Posterior cingulate gyrus (tissue), 11 donors: ENCODE data around the gene CFAP58.

Experiments used
- DNase-seq, 10 donors: peaks; one replicate each; pipeline versions ENCODE4 v3.0.0 to v3.0.0-alpha.2; 2020 to 2021; ENCODE audit warnings: mixed read lengths in 3 of 10
- intact Hi-C: fragments of 100-400 bp; cut with DNase I; formaldehyde crosslinking; loops from one replicate; pipeline ENCODE4 v1.15.1; 2023

CFAP58 gene

DNA sequence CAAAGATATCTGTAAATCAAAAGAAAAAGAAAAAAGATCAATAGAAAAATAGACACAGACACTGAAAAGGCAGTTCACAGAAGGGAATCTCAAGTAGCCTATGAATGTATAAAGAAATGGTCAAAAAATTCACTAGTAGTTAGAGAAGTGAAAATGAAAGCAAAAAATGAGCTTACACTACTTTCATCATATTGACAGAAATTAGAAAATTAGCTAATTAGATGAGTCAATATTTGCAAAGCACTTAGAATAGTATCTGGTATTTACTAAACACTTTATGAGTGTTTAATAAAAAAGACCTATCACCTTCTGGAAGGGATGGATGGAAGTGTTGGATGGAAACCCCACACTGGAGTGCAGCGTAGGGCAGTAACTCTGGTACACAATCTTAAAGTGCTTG, 1.7 kb upstream of the CFAP58 start:
- no peak for DNase-seq
- intact Hi-C loops = no loop called here

DNA sequence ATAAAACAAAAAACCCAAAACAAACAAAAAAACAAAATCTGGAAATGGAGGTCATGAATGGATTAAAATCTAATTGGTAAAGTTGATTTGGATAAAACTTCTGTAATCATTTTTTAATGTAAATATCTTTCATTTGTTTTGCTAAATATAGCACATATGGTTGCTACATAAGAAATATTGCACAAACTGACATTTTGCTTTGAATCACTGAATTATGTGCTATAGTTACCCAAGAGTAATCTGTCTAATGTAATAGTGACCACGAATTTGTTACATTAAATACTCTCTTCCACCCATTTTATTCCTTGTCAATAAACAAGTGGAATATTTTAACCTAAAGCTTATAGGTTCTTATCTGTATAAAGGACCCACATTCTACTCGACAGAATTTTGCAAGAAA, 6.2 kb downstream of the CFAP58 start:
- intact Hi-C loops = no loop called here
- no peak for DNase-seq

DNA sequence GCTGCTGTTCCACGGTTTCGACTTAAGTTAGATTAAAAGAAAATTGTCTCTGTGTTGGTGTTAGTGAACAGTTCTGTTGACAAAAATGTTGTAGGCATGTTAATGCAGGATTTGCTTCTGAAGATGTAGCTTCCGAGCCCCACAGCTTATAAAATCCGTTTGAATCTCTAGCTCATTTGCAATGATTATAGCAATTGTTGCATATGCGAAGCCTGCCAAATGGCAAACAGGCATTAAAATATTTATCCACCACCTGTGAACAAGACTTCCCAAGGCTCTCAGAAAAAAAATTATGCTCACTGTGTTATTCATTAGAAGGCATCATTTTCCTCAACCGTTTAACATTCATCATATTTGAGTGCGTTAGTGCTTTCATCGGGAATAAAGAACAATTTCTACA, 14.3 kb downstream of the CFAP58 start:
- no peak for DNase-seq
- intact Hi-C loops = no loop called here

DNA sequence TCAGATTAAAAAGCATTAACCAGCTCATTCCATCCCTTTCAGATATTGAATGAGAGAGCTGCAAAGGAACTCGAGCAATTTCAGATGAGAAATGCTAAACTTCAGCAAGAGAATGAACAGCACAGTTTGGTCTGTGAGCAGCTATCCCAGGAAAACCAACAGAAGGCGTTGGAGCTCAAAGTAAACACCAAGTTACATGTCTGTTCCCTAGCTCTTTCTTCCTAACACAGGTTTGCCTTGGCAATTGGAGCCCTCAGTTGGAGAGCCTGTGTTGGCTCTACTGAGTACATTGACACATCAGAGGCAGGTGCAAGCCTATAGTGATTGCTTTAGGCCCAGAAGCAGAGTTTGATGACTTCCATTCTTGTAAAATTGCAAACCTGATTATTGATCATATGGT, 14.7 kb downstream of the CFAP58 start:
- intact Hi-C loops = no loop called here
- DNase-seq = no peak

DNA sequence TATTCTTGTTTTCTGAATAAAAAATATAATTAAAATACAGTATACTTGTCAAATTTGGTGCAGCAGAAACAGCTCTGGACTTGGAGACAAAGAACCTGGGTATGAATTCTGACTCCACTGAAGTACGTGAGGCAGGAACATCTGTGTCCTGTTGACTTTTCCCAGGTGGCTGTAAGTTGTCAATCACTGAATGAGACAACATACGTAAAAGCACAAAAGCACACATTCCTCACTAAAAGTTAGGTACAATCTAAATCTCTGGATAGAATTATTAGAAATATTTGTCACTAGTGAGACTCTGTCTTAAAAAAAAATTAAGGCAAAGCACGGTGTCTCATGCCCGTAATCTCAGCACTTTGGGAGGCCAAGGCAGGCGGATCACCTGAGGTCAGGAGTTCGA, 18.1 kb downstream of the CFAP58 start:
- intact Hi-C loops = no loop called here
- no peak for DNase-seq

DNA sequence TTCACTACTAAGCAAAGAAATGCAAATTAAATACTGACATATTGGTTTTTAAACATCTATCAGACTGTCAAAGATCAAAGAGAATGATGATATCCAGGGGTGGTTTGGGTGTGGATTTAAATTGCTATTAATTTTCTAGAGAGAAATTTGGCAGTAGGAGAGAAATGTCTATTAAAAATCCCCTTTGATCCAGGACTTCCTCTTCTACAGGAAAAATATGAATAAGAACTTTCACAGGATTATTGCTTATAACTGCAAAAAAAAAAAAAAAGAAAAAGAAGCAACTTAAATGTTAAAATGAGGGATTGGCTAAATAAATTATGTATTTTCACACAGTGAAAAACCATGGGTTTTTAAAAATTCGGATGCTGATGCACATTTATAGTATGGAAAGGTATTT, 21.0 kb downstream of the CFAP58 start:
- intact Hi-C loops = no loop called here
- no peak for DNase-seq

DNA sequence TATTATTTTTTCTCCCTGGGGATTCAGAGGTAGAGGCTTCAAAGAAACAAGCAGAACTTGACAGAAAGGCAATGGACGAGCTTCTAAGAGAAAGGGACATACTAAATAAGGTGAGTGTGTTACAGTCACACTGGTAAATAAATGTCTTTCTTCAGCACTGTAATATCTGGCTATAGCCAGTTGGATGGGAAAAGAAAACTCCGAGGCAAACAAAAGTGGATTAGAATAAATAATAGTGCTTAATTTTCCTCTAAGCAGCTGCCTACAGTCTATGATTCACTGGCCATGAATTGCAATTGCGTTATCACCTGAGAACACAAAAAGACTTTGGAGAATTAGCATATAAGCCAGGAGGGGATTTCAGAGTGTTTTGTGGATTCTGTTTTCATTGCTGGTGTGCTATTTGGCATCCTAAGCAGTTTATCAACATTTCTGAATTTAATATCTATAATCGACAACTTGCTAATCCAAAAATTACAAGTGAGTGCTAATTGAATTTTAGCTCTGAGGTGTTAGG, 23.2 kb downstream of the CFAP58 start:
- no peak for DNase-seq
- intact Hi-C loops = no loop called here

DNA sequence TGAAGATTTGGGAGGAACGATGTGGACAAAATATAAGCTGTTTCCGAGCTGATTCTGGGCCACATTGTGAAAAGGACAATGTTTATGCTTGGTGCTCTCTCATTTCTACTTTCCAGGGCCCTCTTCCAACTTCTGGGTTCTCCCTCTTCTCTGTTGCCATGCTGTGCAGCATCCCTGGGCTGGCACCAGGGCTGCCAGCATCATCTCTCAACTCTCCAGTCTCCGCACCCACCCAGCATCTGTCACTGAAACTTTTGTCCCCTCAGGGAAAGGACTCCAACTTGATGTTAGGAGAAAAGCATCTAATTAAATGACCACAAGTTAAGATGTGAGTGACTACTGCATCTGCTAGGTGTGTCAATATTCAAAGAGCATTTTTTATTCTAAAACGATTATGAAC, 26.7 kb downstream of the CFAP58 start:
- intact Hi-C loops = no loop called here
- peak in 4 of 10 donors; percentile 10 to 77 (median 45) for DNase-seq

DNA sequence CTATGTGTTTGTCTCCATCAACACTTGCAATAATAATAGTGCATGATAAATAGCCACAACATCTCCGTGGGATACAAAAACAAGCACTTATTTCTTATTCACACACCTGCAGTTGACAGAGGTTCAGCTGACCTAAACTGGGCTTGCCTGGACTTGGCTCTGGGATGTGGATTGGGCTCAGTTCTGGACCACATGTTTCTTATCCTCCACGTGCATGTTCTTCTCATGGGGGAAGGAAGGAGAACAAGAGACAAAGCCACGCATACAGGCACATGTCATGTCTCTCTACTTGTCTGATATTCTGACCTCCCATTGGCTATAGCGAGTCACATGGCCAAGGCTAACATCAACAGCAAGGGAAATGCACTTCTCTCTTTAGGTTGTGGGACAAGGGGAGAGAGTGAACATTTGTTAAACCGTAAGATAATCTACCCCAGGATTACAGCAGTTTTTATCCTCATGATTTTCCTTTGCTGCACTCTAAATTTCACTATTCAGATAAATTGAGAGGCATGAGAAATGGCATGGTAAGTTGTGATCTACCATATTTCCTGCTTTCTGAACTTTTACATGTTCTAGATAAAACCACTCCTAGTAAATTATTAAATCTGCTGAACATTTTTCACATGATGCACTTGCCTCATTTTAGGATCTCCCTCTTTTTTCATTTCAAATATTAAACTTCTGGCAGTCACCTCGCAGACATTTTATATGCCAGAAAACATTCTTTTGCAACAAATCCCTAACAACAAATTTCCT, 33.7 kb downstream of the CFAP58 start:
- intact Hi-C loops = no loop called here

DNA sequence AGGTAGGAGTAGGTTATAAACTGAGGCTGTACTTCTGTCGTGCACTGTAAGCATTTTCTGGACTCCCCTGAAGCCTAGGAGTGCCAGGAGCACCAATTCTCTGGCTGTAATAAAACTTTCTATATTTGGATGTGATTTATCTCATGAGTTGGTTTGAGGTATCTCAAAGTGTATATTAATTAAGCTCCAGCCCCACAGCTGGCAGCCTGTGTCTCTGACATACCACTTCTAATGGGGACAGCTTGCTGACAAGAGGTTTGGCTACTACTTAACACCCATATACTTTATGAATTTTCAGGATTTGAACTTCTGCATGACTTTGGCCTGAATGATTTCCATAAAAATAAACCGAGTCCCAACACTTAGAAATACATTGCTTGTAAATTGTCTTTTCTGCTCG, 35.2 kb downstream of the CFAP58 start:
- intact Hi-C loops = no loop called here

More for the DNA sequence above, 33.7 kb downstream of the CFAP58 start:
- peak in 1 of 10 donors; percentile 20 for DNase-seq

DNA sequence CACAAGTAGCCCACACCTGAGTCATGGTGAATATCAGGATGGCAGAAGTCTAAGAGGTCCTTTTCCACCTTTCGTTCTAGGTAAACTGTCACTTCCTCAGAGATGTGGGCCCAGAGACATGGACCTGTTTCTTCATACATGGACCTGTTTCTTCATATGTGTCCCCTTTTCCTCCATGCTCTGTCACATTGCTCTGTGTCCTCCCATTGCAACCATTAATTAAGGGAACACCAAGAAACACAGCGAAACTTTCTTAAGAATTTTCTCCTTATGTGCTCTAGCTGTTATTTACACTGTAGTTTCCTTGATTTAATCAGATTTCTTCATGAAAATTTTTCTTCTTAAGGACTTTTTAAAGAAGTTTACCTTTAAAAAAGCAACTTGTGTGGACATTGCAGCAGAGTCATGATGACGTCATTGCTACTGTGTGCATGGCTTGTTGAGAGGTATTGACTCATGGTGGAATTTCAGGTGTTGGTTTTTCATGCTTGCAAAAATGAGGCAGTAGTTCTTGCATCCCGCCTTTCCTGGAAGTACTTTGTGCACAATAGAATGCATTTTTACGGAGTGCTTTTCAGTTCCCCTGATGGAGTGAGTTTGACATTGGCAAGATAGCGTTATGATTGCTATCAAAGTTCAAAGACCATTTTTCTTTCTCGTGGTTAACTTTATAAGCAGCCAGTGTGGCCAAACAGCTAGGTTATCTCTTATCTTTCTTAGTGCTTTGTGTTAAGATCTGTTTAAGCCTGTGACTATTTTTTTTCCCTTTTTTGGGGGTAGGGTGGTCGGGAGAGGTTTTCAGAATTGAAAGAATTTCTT, 37.7 kb downstream of the CFAP58 start:
- intact Hi-C loops = no loop called here
- no peak for DNase-seq

More for the DNA sequence above, 35.2 kb downstream of the CFAP58 start:
- DNase-seq = no peak

DNA sequence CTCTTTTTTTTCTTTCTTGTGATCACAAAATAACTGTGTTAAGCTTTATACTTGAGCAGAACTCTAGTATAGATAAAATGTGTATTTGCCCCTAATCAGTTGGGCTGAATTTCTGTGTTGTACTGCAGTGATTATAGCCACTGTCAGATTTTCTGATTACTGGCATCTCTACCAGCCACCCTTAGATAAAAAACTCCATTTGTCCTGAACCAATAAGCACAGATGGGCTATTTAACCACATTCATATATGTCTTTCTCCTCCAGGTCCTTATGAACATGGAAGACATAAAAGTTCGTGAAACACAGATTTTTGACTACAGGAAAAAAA, 38.3 kb downstream of the CFAP58 start:
- intact Hi-C loops = no loop called here
- DNase-seq = no peak

DNA sequence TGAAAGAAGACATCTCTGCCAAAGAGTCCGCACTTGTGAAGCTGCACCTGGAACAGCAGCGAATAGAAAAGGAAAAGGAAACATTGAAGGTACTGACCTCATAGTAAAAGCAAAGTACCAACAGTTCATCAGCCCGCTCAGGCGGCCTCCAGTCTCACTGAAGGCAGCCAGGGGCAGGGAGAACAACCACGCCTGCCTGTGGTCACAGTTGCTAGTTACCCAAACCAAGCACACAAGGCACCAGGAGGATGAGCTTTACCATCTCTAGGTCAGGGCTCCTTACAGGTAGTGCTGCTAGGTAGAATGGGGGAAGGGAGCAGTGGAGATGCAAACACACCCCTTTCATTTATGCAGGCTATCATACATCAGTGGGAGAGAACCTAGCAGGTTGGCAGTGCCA, 39.8 kb downstream of the CFAP58 start:
- intact Hi-C loops = no loop called here
- DNase-seq = peak in 1 of 10 donors; percentile 28

DNA sequence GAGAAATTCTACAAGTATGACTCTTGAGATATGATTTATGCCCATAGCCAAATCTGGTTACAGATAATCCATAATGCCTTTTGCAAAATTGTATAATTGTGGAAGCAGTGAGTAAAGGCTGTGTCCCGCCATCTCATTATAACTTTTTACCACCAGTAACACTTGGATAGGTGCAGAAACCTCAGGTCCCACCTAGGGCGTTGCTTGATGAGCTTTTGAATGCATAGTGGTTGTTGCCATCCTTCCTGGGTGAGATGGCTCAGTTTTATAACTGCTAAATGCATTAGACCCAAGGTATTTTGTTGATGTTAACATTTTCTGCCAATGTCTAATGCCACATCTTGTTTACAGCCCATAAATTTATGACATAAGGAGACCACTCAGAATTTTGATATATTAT, 42.9 kb downstream of the CFAP58 start:
- no peak for DNase-seq
- intact Hi-C loops = no loop called here

DNA sequence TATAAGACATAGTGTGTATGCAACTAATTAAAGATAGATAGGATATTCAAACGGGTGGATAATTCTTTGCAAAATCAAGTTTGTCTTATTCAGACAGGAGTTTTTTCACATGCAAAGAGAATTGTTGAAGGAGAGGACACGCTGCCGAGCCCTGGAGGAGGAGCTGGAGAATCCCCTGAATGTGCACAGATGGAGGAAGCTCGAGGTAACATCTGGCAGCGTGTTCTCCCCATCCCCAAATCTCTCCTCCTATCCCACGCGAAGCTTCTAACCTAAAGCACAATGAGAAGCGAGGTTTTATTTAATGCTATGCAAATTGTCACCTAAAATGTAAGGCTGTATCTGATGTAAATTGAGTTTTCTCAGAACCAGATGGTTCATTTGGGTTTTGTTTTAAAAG, 50.0 kb downstream of the CFAP58 start:
- DNase-seq = peak in 4 of 10 donors; percentile 10 to 74 (median 37)
- intact Hi-C loops = loop anchor here (10.0 kb wide), 1 partner anchor 1771 kb away; no protein-coding TSS in a partner anchor

DNA sequence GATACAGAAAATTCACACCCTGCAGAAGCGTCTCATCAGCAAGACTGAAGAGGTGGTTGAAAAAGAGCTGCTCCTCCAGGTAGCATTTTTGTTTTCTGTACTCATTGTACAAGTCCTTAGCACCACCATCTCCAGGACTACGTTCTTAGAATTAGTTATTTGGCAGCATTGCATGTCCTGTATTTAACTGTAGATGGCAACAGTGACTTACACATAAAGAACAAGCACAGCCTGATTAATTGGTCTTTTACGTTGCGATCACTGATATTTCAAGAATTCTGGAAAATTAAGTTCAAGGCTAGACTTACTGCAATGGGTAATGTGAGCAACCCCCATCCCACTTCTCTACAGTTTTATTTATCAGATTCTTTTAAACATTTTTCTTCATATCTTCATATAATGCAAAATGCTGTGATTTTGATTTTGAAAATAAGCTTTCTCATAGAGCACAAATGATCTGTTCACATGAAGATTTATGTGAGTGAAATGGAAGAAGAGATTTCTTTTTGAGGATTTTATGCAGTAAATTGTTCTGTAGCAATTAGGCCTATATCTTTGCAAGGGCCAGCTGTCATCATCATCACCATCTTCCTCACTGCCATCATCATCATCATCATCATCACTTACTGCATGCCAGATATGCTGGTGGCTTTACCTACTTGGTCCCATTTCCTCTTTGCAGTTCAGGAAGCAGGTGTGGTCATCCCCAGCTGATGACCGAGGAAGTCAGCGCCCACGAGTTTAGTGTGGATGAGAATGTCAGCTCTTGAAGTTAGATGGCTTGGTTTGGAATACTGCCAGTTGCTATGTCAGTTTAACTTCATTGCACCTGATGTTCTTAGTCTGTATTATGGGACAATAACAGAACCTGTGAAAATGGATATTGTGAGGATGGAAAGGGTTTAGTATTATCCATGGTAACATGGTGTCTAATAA, 53.4 kb downstream of the CFAP58 start:
- intact Hi-C loops = loop anchor here (10.0 kb wide), 1 partner anchor 1768 kb away; no protein-coding TSS in a partner anchor
- DNase-seq = no peak

DNA sequence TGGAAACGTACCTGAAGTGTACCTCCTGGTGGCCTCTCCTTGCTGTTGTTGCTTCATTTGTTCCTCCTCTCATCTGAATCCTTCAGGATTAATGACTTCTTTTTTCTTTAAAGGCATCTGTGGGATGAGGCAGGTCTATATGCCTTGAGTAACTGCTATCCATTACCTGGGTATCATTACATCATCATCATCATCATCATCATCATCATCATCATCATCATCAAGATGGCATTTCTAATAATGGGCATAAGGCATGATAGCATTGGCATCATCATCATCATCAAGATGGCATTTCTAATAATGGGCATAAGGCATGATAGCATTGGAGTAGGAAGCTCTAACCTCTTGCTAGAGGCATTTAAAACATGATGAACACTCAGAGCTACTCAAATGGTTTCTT, 59.9 kb downstream of the CFAP58 start:
- intact Hi-C loops = no loop called here
- no peak for DNase-seq

DNA sequence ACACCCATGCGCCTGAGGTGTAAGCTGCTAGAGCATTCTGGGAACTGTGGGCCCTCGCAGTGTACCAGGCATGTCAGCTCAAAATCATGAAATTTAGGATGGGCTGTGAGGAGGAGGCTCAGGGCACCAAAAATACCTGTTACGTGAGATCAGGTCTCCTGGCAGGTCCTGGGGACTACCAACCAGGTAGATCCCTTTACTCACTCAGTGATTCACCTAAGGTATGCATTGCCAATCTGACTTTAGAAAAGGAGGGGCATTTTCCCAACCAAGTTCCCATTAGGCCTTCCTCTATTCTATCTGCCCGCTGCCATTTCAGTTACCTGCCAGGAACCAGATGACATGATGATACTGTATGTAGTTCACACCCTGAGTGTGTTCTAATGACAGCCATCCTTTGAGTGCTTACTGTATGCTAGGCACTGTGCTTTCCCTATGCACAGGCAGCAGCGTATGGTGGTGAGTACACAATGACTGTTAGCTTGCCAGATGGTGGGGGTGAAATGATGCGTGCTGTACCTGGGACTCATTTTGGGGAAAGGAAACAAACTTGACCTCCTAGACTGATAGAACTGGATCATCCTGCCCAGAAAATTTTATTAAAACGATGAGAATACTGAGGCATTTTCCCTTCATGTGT, 62.0 kb downstream of the CFAP58 start:
- intact Hi-C loops = no loop called here
- DNase-seq = no peak

DNA sequence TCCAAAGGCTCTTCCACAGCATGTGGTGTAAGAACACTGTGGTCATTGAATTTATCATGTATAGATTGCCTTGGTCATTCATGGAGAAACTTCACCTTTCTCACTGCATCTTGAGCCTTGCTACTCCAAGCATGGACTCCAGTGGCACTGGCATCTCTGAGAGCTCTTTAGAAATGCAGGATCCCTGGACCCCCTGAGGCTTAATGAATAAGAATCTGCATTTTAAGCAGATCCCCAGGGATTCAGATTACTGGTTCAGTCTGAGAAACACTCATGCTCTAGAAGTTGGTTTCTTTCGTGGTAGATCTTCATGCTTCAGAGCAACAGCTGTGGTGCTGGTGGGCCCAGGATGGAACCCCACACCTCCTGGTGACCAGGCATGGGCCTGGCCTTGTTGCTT, 63.2 kb downstream of the CFAP58 start:
- DNase-seq = no peak
- intact Hi-C loops = no loop called here

DNA sequence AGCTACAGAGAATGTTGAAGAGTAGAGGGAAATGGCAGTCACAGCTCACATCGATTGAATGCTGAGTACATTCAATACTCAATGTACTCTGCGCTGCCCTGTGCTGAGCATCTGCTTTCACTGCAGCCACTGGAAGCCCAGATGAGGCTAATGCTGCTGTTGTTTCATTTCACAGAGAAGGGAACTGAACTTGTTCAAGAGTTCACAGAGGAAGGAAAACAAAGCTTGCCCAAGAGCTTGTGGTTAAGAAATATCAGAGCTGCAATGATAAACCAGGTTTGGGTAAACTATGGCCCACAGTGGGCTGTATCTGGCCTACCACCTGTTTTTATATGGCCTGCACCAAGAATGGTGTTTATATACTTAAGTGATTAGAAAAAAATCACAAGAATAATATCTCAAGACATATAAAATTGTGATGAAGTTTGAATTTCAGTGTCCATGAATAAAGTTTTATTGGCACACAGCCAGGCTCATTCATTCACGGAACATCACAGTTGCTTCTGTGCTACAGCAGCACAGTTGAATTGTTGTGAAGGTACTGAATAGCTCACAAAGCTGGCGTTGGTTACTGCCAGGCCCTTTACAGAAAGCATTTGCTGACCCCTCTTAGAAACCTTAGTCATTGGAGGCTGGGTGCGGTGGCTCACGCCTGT, 64.1 kb downstream of the CFAP58 start:
- DNase-seq = no peak
- intact Hi-C loops = no loop called here
